Measurements from ENCODE around the gene STON2.

STON2 gene

GRCh38 chr14:81295958-81296923 lies 103.9 kb downstream of the STON2 start:
- no peak for DNase-seq

GRCh38 chr14:81289516-81289915 lies 110.6 kb downstream of the STON2 start:
- DNase-seq: no peak

- no peak for DNase-seq
These were observed 113.4 kb downstream of the STON2 start for GRCh38 chr14:81286574-81287370.

- DNase-seq: no peak
These were observed 114.9 kb downstream of the STON2 start for GRCh38 chr14:81285245-81285644.

GRCh38 chr14:81281332-81281731 lies 118.8 kb downstream of the STON2 start:
- no peak for DNase-seq

- DNase-seq: no peak
These were observed 119.9 kb downstream of the STON2 start for GRCh38 chr14:81280136-81280791.

GRCh38 chr14:81277096-81277495 lies 123.0 kb downstream of the STON2 start:
- no peak for DNase-seq

- no peak for DNase-seq
These were observed 123.8 kb downstream of the STON2 start for GRCh38 chr14:81276073-81277069.

- no peak for DNase-seq
These were observed 124.6 kb downstream of the STON2 start for GRCh38 chr14:81275305-81276072.

GRCh38 chr14:81273961-81274575 lies 126.1 kb downstream of the STON2 start:
- DNase-seq: no peak

- DNase-seq: no peak
These were observed 126.6 kb downstream of the STON2 start for GRCh38 chr14:81273521-81273920.

- no peak for DNase-seq
These were observed 127.8 kb downstream of the STON2 start for GRCh38 chr14:81272317-81272716.

GRCh38 chr14:81269979-81270375 lies 130.1 kb downstream of the STON2 start:
- no peak for DNase-seq

- peak; percentile 44 to 77 for DNase-seq
These were observed 130.8 kb downstream of the STON2 start for GRCh38 chr14:81269100-81269978.

- no peak for DNase-seq
These were observed 132.1 kb downstream of the STON2 start for GRCh38 chr14:81268016-81268416.

- no peak for DNase-seq
These were observed 134.4 kb downstream of the STON2 start for GRCh38 chr14:81265636-81266169.

- DNase-seq: no peak
These were observed 135.5 kb downstream of the STON2 start for GRCh38 chr14:81264671-81265070.

GRCh38 chr14:81263777-81264410 lies 136.2 kb downstream of the STON2 start:
- DNase-seq: no peak

- DNase-seq: no peak
These were observed 138.9 kb downstream of the STON2 start for GRCh38 chr14:81261176-81261575.
